PC-9 (cell line): ENCODE data around the gene MAST4.

Experiments used
- EZH2 ChIP-seq: fragments of 200-600 bp; sonication (generic); IDR thresholded peaks from 2 replicates; pipeline ENCODE4 v1.8.0; 2017; ENCODE audit warnings: antibody characterized with exemption, low read depth
- TF ChIP-seq, protein P1 (sequence below): fragments of 200-600 bp; sonication (generic); conservative IDR thresholded peaks from 2 replicates; pipeline ENCODE4 v1.6.1; 2017; ENCODE audit warnings: mixed run types, antibody characterized with exemption, mild to moderate bottlenecking, moderate library complexity

GRCh38 chr5:67090040-67090439, 493.8 kb downstream of the MAST4 start:
- TF ChIP-seq, protein P1, sequence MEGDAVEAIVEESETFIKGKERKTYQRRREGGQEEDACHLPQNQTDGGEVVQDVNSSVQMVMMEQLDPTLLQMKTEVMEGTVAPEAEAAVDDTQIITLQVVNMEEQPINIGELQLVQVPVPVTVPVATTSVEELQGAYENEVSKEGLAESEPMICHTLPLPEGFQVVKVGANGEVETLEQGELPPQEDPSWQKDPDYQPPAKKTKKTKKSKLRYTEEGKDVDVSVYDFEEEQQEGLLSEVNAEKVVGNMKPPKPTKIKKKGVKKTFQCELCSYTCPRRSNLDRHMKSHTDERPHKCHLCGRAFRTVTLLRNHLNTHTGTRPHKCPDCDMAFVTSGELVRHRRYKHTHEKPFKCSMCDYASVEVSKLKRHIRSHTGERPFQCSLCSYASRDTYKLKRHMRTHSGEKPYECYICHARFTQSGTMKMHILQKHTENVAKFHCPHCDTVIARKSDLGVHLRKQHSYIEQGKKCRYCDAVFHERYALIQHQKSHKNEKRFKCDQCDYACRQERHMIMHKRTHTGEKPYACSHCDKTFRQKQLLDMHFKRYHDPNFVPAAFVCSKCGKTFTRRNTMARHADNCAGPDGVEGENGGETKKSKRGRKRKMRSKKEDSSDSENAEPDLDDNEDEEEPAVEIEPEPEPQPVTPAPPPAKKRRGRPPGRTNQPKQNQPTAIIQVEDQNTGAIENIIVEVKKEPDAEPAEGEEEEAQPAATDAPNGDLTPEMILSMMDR, result no peak
- TF ChIP-seq EZH2, result no peak
